DND-41 (cell line): Measurements from ENCODE around the gene TSHZ2.

Experiments used
- CTCF ChIP-seq: IDR thresholded peaks from 2 replicates; pipeline ENCODE4 v1.5.1; 2012; ENCODE audit warnings: borderline replicate concordance, low read length, moderate library complexity, mild to moderate bottlenecking; ENCODE audit not compliant: poor library complexity, severe bottlenecking; ENCODE audit errors: extremely low read depth
- EZH2 ChIP-seq: IDR thresholded peaks from 3 replicates; pipeline ENCODE4 v1.6.1; 2012; ENCODE audit warnings: borderline replicate concordance, low read depth, mild to moderate bottlenecking, moderate library complexity, low read length, inconsistent platforms; ENCODE audit not compliant: severe bottlenecking

- TF ChIP-seq EZH2 (no peak), CTCF (no peak)
Observed at GRCh38 chr20:53428588-53428987, 456.4 kb downstream of the TSHZ2 start.
